CD4-positive, alpha-beta T cell (primary cell): ENCODE results near the gene CFAP300. TPM values are rescaled to one million over a fixed set of nuclear protein-coding genes. Genes with fewer than 3 reads are reported as not detected.

Experiments
- ATAC-seq: fragments of 200-7000 bp; cut with Tn5 transposase; one replicate; pipeline ENCODE4 v1.10.0; 2022; ENCODE audit warnings: mild to moderate bottlenecking; ENCODE audit not compliant: poor library complexity
- CTCF ChIA-PET: fragments of 350-600 bp; sonication (Branson Sonifier 250); formaldehyde crosslinking; loops from one replicate; lab custom pipeline; 2021; ENCODE audit warnings: antibody characterized with exemption, inconsistent platforms; lab: Charles Lee
- POLR2A ChIA-PET: fragments of 350-600 bp; sonication (Branson Sonifier 250); formaldehyde crosslinking; loops from one replicate; lab custom pipeline; 2021; ENCODE audit warnings: antibody characterized with exemption, inconsistent platforms; lab: Charles Lee
- DNase-seq, 14 experiments: peaks; one replicate each; pipeline ENCODE4 v3.0.0-alpha.2; 2013 to 2020; ENCODE audit warnings: mixed read lengths in 2 of 14
- H3K27ac ChIP-seq, 2 donors: one replicate each; pipeline versions ENCODE4 v1.5.1 to v1.7.0; 2013; ENCODE audit warnings: low read length in 2 of 2, low read depth in 1 of 2, mild to moderate bottlenecking in 1 of 2
- H3K27me3 ChIP-seq, 2 experiments: 1 replicate in 1 of 2; 2 replicates in 1 of 2; pipeline versions ENCODE4 v1.6.1 to v1.7.0; 2013; ENCODE audit warnings: low read length in 2 of 2, control low read depth in 1 of 2, mild to moderate bottlenecking in 1 of 2, moderate library complexity in 1 of 2; ENCODE audit not compliant: insufficient read depth in 2 of 2, control insufficient read depth in 1 of 2
- H3K36me3 ChIP-seq: one replicate; pipeline ENCODE4 v1.6.1; 2013; ENCODE audit warnings: low read length, control low read depth; ENCODE audit not compliant: insufficient read depth
- H3K4me1 ChIP-seq: one replicate; pipeline ENCODE4 v1.6.1; 2013; ENCODE audit warnings: low read length, control low read depth; ENCODE audit not compliant: insufficient read depth
- H3K4me3 ChIP-seq: one replicate; pipeline ENCODE4 v1.5.1; 2013; ENCODE audit warnings: mild to moderate bottlenecking, low read length, moderate library complexity
- H3K9me3 ChIP-seq, 2 experiments: 1 replicate in 1 of 2; 2 replicates in 1 of 2; pipeline versions ENCODE4 v1.6.1 to v1.7.0; 2013; ENCODE audit warnings: low read length in 2 of 2, mild to moderate bottlenecking in 2 of 2, control low read depth in 1 of 2, moderate library complexity in 1 of 2; ENCODE audit not compliant: control insufficient read depth in 1 of 2, insufficient read depth in 1 of 2
- H3K27ac Mint-ChIP-seq: one replicate; pipeline ENCODE4 v1.8.0; 2020; ENCODE audit warnings: mixed read lengths
- H3K27me3 Mint-ChIP-seq: one replicate; pipeline ENCODE4 v1.8.0; 2021; ENCODE audit warnings: mixed read lengths
- H3K36me3 Mint-ChIP-seq: one replicate; pipeline ENCODE4 v1.8.0; 2021; ENCODE audit warnings: low read depth, mixed read lengths
- H3K4me1 Mint-ChIP-seq: one replicate; pipeline ENCODE4 v1.8.0; 2021; ENCODE audit warnings: low read depth, mixed read lengths
- H3K4me3 Mint-ChIP-seq: one replicate; pipeline ENCODE4 v1.8.0; 2020; ENCODE audit warnings: mild to moderate bottlenecking, mixed read lengths
- H3K9me3 Mint-ChIP-seq: one replicate; pipeline ENCODE4 v1.8.0; 2020; ENCODE audit warnings: mixed read lengths
- intact Hi-C, 2 experiments: fragments of 100-400 bp; cut with DNase I in 1 of 2; cut with micrococcal nuclease in 1 of 2; formaldehyde crosslinking; loops; one replicate each; pipeline versions ENCODE4 v1.15.1 to v1.9.0; 2023 to 2025; cut with DNase I, micrococcal nuclease
- polyA plus RNA-seq, 2 donors: library from polyadenylated mRNA; unstranded; fragments of 120-200 nt; gene quantifications; one replicate each; pipeline ENCODE4 v1.2.1, GENCODE V29; 2013
- total RNA-seq, 174 experiments: library from RNA in 2 of 174; stranded (reverse) in 2 of 174; gene quantifications; one replicate each; pipeline ENCODE4 v1.2.3 and lab custom pipeline; 2021 to 2026
- TF ChIP-seq, protein P1 (sequence below): fragments of 200-600 bp; IDR thresholded peaks from one replicate; pipeline ENCODE4 v1.8.0; 2022; ENCODE audit warnings: antibody characterized with exemption, mild to moderate bottlenecking

CFAP300 gene
- total RNA-seq = not detected
- polyA plus RNA-seq (2013, experiment 1 of 2) = not detected
- 0.05 TPM for polyA plus RNA-seq (2013, experiment 2 of 2)
- total RNA-seq (lab: John Stamatoyannopoulos, UW) = 0 to 0.22 (median 0) reads per million in 172 experiments

DNA sequence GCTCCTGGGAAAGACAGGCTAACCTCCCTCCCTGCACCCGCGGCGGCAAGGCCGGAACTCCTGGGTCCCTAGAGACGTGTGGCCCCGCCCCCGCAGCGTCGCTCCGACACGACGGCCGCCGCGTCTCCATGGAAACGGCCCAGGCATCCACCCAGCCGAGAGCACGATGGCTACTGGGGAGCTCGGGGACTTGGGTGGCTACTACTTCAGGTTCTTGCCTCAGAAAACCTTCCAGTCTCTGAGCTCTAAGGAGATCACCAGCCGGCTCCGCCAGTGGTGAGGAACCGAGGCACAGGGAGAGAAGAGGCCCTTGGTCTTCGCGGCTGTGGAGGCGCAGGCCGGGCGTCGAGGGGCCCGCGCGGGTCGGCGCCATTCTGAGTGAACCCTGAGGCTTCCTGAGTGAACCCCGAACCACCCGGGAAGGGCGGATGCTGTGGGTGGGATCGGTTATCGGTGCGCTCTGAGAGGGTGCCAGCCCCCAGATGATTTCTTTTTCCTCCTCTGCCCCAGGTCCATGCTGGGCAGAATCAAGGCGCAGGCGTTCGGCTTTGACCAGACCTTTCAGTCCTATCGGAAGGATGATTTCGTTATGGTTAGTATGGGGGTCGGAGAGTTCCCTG, at the start of gene CFAP300:
Gene CFAP300, plus strand, starts transcription at position 133 of the 620 bp plus-strand sequence. Its CDS starts 34 bp downstream, at position 167.
- Mint-ChIP-seq H3K4me1 (peaks cover 5% of the 10 kb centered on the region), H3K27me3 (peaks cover 59% of the 10 kb centered on the region), H3K27ac (no peak within 1 kb of the TSS), H3K9me3 (peaks cover 6% of the 10 kb centered on the region), H3K36me3 (no peaks in the 10 kb centered on the region), H3K4me3 (peak within 1 kb of the TSS; percentile 74)
- ATAC-seq (no peak), DNase-seq (peak; percentile 7 to 60 (median 21))
- Histone ChIP-seq H3K4me1 (peaks cover 9% of the 10 kb centered on the region), H3K9me3 (peaks cover 0 to 6% of the 10 kb centered on the region in 2 experiments), H3K27me3 (peaks cover 15 to 36% of the 10 kb centered on the region in 2 experiments), H3K4me3 (peak within 1 kb of the TSS; percentile 38), H3K27ac (no peak within 1 kb of the TSS), H3K36me3 (no peaks in the 10 kb centered on the region)
- ChIA-PET CTCF (no interaction called here), POLR2A (no interaction called here)
- intact Hi-C loops = no loop called here
- TF ChIP-seq, protein P1, sequence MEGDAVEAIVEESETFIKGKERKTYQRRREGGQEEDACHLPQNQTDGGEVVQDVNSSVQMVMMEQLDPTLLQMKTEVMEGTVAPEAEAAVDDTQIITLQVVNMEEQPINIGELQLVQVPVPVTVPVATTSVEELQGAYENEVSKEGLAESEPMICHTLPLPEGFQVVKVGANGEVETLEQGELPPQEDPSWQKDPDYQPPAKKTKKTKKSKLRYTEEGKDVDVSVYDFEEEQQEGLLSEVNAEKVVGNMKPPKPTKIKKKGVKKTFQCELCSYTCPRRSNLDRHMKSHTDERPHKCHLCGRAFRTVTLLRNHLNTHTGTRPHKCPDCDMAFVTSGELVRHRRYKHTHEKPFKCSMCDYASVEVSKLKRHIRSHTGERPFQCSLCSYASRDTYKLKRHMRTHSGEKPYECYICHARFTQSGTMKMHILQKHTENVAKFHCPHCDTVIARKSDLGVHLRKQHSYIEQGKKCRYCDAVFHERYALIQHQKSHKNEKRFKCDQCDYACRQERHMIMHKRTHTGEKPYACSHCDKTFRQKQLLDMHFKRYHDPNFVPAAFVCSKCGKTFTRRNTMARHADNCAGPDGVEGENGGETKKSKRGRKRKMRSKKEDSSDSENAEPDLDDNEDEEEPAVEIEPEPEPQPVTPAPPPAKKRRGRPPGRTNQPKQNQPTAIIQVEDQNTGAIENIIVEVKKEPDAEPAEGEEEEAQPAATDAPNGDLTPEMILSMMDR = no peak

DNA sequence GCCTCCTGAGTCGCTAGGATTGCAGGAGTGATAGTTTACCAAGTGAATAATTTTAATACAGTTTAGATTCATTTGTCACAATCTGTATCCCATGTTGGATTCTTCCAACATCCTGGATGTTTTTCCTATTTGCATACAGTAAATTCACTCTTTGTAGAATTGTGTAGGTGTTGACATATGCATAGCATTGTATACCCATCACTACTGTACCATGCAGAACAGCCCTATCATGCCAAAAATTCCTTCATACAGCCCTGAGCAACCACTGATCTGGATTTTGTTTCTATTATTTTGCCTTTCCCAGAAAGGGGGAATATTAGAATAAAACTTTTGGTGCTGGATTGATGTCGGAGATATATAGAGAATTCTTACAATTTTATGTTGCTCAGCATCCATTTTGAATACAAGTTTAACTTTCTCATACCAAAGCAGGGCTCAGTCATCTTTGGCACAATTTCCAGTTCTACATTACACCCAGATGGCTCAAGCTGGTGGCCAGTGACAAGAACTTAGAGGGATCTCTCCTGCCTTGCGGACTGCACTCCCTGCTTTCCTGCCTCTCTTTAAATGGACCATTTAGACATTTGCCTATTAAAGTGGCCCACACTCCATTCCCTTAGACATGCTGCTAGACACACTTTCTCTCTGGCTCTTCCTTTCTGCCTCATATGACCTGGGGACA, 45.4 kb upstream of the CFAP300 start:
- H3K9me3 Mint-ChIP-seq = no peaks in the 10 kb centered on the region
- ChIA-PET POLR2A (no interaction called here), CTCF (no interaction called here)
- Histone ChIP-seq H3K27ac (no peak overlapping the region), H3K27me3 (no peaks in the 10 kb centered on the region), H3K36me3 (no peaks in the 10 kb centered on the region), H3K9me3 (no peaks in the 10 kb centered on the region), H3K4me3 (no peak overlapping the region), H3K4me1 (no peaks in the 10 kb centered on the region)
- no peak overlapping the region for H3K4me3 Mint-ChIP-seq
- no peak for DNase-seq
- H3K27me3 Mint-ChIP-seq = no peaks in the 10 kb centered on the region
- H3K36me3 Mint-ChIP-seq = no peaks in the 10 kb centered on the region
- H3K4me1 Mint-ChIP-seq = no peaks in the 10 kb centered on the region
- TF ChIP-seq, protein P1 = no peak
- H3K27ac Mint-ChIP-seq = no peak overlapping the region
- no peak for ATAC-seq
- intact Hi-C loops = no loop called here

DNA sequence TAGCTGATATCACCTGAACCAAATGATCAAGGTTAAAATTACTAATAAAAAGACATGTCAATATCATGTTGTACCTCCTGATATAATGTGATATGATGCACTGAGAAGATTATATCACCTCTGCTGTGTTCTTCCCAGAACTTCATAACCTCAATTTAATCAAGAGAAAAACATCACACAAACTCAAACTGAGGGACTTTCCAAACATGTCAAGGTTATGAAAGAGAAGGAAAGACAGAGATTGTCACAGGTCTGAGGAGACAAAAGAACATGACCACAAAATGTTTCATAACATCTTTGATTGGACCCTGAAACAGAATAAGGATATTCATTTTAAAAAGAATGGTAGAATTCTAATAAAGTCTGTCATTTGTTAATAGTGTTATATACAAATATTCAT, 43.0 kb upstream of the CFAP300 start:
- Histone ChIP-seq H3K4me1 (no peaks in the 10 kb centered on the region), H3K27me3 (no peaks in the 10 kb centered on the region), H3K9me3 (no peaks in the 10 kb centered on the region), H3K27ac (no peak overlapping the region), H3K4me3 (no peak overlapping the region), H3K36me3 (no peaks in the 10 kb centered on the region)
- TF ChIP-seq, protein P1 = no peak
- no peak for ATAC-seq
- Mint-ChIP-seq H3K4me1 (no peaks in the 10 kb centered on the region), H3K27ac (no peak overlapping the region), H3K27me3 (no peaks in the 10 kb centered on the region), H3K36me3 (no peaks in the 10 kb centered on the region), H3K9me3 (no peaks in the 10 kb centered on the region), H3K4me3 (no peak overlapping the region)
- peak in 1 of 14 experiments; percentile 2 for DNase-seq
- ChIA-PET POLR2A (no interaction called here), CTCF (no interaction called here)
- intact Hi-C loops = no loop called here
